Measurements from ENCODE around the gene PDLIM3. TPM values are rescaled to one million over a fixed set of nuclear protein-coding genes. Genes with fewer than 3 reads are reported as not detected.

The PDLIM3 gene
- polyA plus RNA-seq, 1 of the 3 experiments (the other 2 are of a cell fraction) = 0.08 TPM

DNA sequence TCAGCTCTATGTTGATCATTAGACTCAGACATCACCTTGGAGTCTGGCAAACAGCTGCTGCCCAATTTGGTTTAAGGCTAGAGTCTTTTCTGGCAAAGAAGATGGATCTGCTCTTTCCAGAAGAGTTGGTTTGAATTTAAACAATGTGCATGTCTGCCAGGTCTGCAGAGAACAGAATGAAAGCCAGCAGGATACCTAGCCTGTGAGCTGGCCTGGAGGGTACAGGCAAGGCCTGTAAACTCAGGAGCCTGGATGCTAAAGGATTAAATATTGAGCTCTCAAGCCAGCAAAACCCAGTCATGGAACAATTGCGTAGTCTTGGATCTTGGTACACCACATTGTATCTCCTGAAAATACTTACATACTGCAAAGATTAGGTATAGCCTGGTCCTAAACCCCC lies 15.6 kb upstream of the PDLIM3 start:
- Histone ChIP-seq H3K4me1 (ENCODE audit: control insufficient read depth in 1 of 2, insufficient read depth in 2 of 2, low read depth in 1 of 2, low read length in 1 of 2) (no peaks in the 10 kb centered on the region), H3K79me2 (ENCODE audit: insufficient read depth) (no peaks in the 10 kb centered on the region), H4K20me1 (ENCODE audit: insufficient read depth) (no peaks in the 10 kb centered on the region), H3K9me2 (no peaks in the 10 kb centered on the region), H3K4me2 (no peak overlapping the region), H3K4me3 (ENCODE audit: low read depth in 2 of 2, low read length in 1 of 2) (no peak overlapping the region), H2AFZ (ENCODE audit: low read depth) (no peak overlapping the region), H3K27ac (ENCODE audit: low read depth in 2 of 2, low read length in 1 of 2) (no peak overlapping the region), H3F3A (replicated peaks; ENCODE audit: insufficient read depth) (no peaks in the 10 kb centered on the region), H3K27me3 (ENCODE audit: insufficient read depth) (0 out of 2 replicates have a peak, but pooled peaks cover 9% of the 10 kb centered on the region), H3K9ac (no peak overlapping the region), H3K36me3 (replicated peaks in 1 of 2; ENCODE audit: control insufficient read depth in 1 of 2, insufficient read depth in 2 of 2, low read length in 1 of 2) (no peaks in the 10 kb centered on the region), H3K9me3 (no peaks in the 10 kb centered on the region)
- TF ChIP-seq RAD21 (IDR thresholded peaks at IDR 0.05; ENCODE audit: low read length) (no peak), SIN3A (IDR thresholded peaks at IDR 0.05; ENCODE audit: borderline replicate concordance, low read depth, low read length) (no peak), YY1 (IDR thresholded peaks at IDR 0.05; ENCODE audit: low read depth) (no peak), JUND (IDR thresholded peaks at IDR 0.05) (no peak), PBX3 (IDR thresholded peaks at IDR 0.05) (no peak), MEF2A (IDR thresholded peaks at IDR 0.05; ENCODE audit: borderline replicate concordance, low read depth) (no peak)
- TF ChIP-seq, protein P1, sequence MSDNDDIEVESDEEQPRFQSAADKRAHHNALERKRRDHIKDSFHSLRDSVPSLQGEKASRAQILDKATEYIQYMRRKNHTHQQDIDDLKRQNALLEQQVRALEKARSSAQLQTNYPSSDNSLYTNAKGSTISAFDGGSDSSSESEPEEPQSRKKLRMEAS (IDR thresholded peaks at IDR 0.05; ENCODE audit: low read depth) = no peak
- TF ChIP-seq, protein P2, sequence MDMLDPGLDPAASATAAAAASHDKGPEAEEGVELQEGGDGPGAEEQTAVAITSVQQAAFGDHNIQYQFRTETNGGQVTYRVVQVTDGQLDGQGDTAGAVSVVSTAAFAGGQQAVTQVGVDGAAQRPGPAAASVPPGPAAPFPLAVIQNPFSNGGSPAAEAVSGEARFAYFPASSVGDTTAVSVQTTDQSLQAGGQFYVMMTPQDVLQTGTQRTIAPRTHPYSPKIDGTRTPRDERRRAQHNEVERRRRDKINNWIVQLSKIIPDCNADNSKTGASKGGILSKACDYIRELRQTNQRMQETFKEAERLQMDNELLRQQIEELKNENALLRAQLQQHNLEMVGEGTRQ (IDR thresholded peaks at IDR 0.05; ENCODE audit: borderline replicate concordance, low read depth, low read length) = no peak
- no peak for DNase-seq
- ChIA-PET CTCF (interaction anchor here (2.5 kb wide), 1 partner anchor 47 kb away, joined by 5 read pairs; no protein-coding TSS in a partner anchor), POLR2A (no interaction called here)
- WGBS (ENCODE audit: low lambda C conversion rate) = 31% methylated on average over 1 of the region's 1 CpG

DNA sequence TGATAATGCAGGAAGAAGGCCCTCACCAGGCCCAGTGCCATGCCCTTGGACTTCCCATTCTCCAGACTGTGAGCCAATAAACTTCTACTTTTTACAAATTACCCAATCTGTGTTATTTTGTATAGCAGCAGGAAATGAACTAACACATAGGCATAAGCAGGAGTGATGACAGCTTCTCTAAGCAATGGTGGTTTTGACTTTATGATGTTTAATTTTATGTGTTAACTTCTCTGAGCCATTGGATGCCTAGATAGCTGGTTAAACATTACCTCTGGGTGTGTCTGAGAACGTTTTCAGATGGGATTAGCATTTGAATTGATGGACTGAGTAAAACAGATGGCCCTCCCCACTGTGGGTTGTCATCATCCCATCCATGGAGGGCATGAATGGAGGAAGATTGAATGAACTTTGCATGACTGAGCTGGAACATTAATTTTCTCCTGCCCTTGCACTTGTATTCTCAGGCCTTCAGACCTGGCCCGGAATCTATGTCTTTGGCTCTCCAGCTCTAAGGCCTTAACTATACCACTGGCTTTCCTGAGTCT lies 13.9 kb upstream of the PDLIM3 start:
- no peak overlapping the region for H3K4me2 ChIP-seq
- H3K27me3 ChIP-seq (ENCODE audit: insufficient read depth) = 0 out of 2 replicates have a peak, but pooled peaks cover 9% of the 10 kb centered on the region
- no peaks in the 10 kb centered on the region for H4K20me1 ChIP-seq (ENCODE audit: insufficient read depth)
- CTCF ChIA-PET = interaction anchor here (0.8 to 1.2 kb wide), 2 partner anchors 10 to 49 kb away, joined by 3 read pairs; no protein-coding TSS in a partner anchor
- H3K79me2 ChIP-seq (ENCODE audit: insufficient read depth) = no peaks in the 10 kb centered on the region
- no peaks in the 10 kb centered on the region for H3K36me3 ChIP-seq (replicated peaks in 1 of 2; ENCODE audit: control insufficient read depth in 1 of 2, insufficient read depth in 2 of 2, low read length in 1 of 2)
- no peak overlapping the region for H3K4me3 ChIP-seq (ENCODE audit: low read depth in 2 of 2, low read length in 1 of 2)
- H3K4me1 ChIP-seq (ENCODE audit: control insufficient read depth in 1 of 2, insufficient read depth in 2 of 2, low read depth in 1 of 2, low read length in 1 of 2) = no peaks in the 10 kb centered on the region
- no peaks in the 10 kb centered on the region for H3K9me3 ChIP-seq
- no peak overlapping the region for H3K9ac ChIP-seq
- H2AFZ ChIP-seq (ENCODE audit: low read depth) = no peak overlapping the region
- no peak for DNase-seq
- POLR2A ChIA-PET = no interaction called here
- H3K9me2 ChIP-seq = no peaks in the 10 kb centered on the region
- H3K27ac ChIP-seq (ENCODE audit: low read depth in 2 of 2, low read length in 1 of 2) = no peak overlapping the region
- WGBS (ENCODE audit: low lambda C conversion rate) = 28% methylated on average over 2 of the region's 2 CpGs
- TF ChIP-seq MEF2A (IDR thresholded peaks at IDR 0.05; ENCODE audit: borderline replicate concordance, low read depth) (no peak), FOXM1 (IDR thresholded peaks at IDR 0.05; ENCODE audit: low read depth) (no peak), RCOR1 (IDR thresholded peaks at IDR 0.05; ENCODE audit: low read length) (no peak), EP300 (IDR thresholded peaks at IDR 0.05; ENCODE audit: borderline replicate concordance in 1 of 2, low read depth in 1 of 2, low read length in 1 of 2) (no peak), FOXJ3 (CRISPR knock-in tag; IDR thresholded peaks at IDR 0.05) (no peak), RFX5 (IDR thresholded peaks at IDR 0.05; ENCODE audit: low read length) (no peak), EZH2phosphoT487 (IDR thresholded peaks at IDR 0.05; ENCODE audit: borderline replicate concordance, low read depth) (no peak), YY1 (IDR thresholded peaks at IDR 0.05; ENCODE audit: low read depth) (no peak), RXRA (IDR thresholded peaks at IDR 0.05; ENCODE audit: borderline replicate concordance, low read depth) (no peak)
- H3F3A ChIP-seq (replicated peaks; ENCODE audit: insufficient read depth) = no peaks in the 10 kb centered on the region
